ENCODE data around the gene KNG1. TPM values are rescaled to one million over a fixed set of nuclear protein-coding genes. Genes with fewer than 3 reads are reported as not detected.

The KNG1 gene
- polyA plus RNA-seq, 2 of the 4 experiments (the other 2 are of a cell fraction) = 0.05 TPM; not detected in 1

- FAIRE-seq (no peak), DNase-seq (ENCODE audit: low read depth in 1 of 2, low spot score in 1 of 2) (no peak), ATAC-seq (no peak)
- no peak overlapping the region for H3K4me2 ChIP-seq
- peaks cover 8% of the 10 kb centered on the region for H3K4me1 ChIP-seq
- 80% methylated on average over 11 of the region's 12 CpGs for WGBS (ENCODE audit: missing lambda C conversion rate)
- POLR2A ChIA-PET = no interaction called here
- no peak overlapping the region for H3K4me3 ChIP-seq
- TF ChIP-seq JUN (IDR thresholded peaks at IDR 0.05) (no peak), NR3C1 (IDR thresholded peaks at IDR 0.05) (no peak), RNF2 (IDR thresholded peaks at IDR 0.05; ENCODE audit: borderline replicate concordance, low read depth) (no peak), PHF8 (IDR thresholded peaks at IDR 0.05; ENCODE audit: borderline replicate concordance, low read depth) (no peak), POLR2A (IDR thresholded peaks at IDR 0.05; ENCODE audit: low read length) (no peak), CHD2 (IDR thresholded peaks at IDR 0.05; ENCODE audit: low read length, partially characterized antibody) (no peak), ZC3H11A (IDR thresholded peaks at IDR 0.05) (no peak), HDAC2 (IDR thresholded peaks at IDR 0.05) (no peak), HOXB13 (CRISPR knock-in tag; IDR thresholded peaks at IDR 0.05; ENCODE audit: low read depth) (no peak), BHLHE40 (IDR thresholded peaks at IDR 0.05; ENCODE audit: low read depth, low read length) (no peak), CBX2 (IDR thresholded peaks at IDR 0.05; ENCODE audit: borderline replicate concordance, low read depth) (no peak), MAX (IDR thresholded peaks at IDR 0.05) (no peak), HOXA7 (CRISPR knock-in tag; IDR thresholded peaks at IDR 0.05) (no peak), CTCF (IDR thresholded peaks at IDR 0.05) (no peak), ELK1 (IDR thresholded peaks at IDR 0.05; ENCODE audit: low read depth, low read length) (no peak), SMC3 (IDR thresholded peaks at IDR 0.05) (no peak)
- TF ChIP-seq, protein P1, sequence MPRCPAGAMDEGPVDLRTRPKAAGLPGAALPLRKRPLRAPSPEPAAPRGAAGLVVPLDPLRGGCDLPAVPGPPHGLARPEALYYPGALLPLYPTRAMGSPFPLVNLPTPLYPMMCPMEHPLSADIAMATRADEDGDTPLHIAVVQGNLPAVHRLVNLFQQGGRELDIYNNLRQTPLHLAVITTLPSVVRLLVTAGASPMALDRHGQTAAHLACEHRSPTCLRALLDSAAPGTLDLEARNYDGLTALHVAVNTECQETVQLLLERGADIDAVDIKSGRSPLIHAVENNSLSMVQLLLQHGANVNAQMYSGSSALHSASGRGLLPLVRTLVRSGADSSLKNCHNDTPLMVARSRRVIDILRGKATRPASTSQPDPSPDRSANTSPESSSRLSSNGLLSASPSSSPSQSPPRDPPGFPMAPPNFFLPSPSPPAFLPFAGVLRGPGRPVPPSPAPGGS (IDR thresholded peaks at IDR 0.05) = no peak
- H3K27ac ChIP-seq = no peak overlapping the region
- CTCF ChIA-PET = interaction anchor here (0.8 to 4.0 kb wide), 2 partner anchors 29 to 96 kb away, joined by 3 to 15 read pairs; no protein-coding TSS in a partner anchor
- no peaks in the 10 kb centered on the region for H3K9me3 ChIP-seq
Measured at GRCh38 chr3:186724911-186725310, 7.8 kb downstream of the KNG1 start.

DNA sequence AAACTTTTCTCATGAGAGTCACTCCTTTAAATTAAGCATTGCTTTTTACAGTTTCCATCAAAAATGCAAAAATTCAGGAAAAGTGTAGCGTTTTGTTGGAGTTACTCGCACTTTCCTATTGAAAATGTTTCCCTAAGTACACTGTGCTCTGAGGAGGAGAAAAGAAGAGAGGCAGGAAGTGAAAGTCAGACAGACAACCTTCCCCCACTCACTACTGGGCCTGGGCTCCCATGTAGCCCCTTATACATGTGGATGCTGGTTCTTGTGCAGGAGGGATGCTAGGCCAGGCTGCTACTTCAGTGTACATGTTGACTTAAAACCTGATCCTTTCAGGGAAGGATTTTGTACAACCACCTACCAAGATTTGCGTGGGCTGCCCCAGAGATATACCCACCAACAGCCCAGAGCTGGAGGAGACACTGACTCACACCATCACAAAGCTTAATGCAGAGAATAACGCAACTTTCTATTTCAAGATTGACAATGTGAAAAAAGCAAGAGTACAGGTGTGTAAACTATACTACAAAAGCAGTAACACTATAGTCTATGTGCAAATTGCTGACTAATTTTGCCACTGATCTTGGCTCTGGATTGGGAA lies 15.1 kb downstream of the KNG1 start:
- Histone ChIP-seq H3K4me2 (no peak overlapping the region), H3K4me3 (no peak overlapping the region), H3K4me1 (no peaks in the 10 kb centered on the region; the same call in 2 of the 3 replicates), H3K27ac (no peak overlapping the region), H3K9me3 (no peaks in the 10 kb centered on the region)
- TF ChIP-seq POLR2A (IDR thresholded peaks at IDR 0.05; ENCODE audit: low read length) (no peak), HEYL (CRISPR knock-in tag; IDR thresholded peaks at IDR 0.05) (no peak), HDAC2 (IDR thresholded peaks at IDR 0.05) (no peak), TP53 (CRISPR knock-in tag; IDR thresholded peaks at IDR 0.05) (no peak), CHD2 (IDR thresholded peaks at IDR 0.05; ENCODE audit: low read length, partially characterized antibody) (no peak), HOXB5 (CRISPR knock-in tag; IDR thresholded peaks at IDR 0.05) (no peak), GATA3 (IDR thresholded peaks at IDR 0.05; ENCODE audit: borderline replicate concordance) (no peak), PBX3 (IDR thresholded peaks at IDR 0.05) (no peak), CBX2 (IDR thresholded peaks at IDR 0.05; ENCODE audit: borderline replicate concordance, low read depth) (no peak), ZNF302 (CRISPR knock-in tag; IDR thresholded peaks at IDR 0.05) (no peak), EP300 (IDR thresholded peaks at IDR 0.05) (no peak), FOSB (CRISPR knock-in tag; IDR thresholded peaks at IDR 0.05) (no peak), KDM1A (IDR thresholded peaks at IDR 0.05; ENCODE audit: low read depth) (no peak), MYC (IDR thresholded peaks at IDR 0.05; ENCODE audit: borderline replicate concordance, low read length) (no peak), EHF (CRISPR knock-in tag; IDR thresholded peaks at IDR 0.05) (no peak)
- TF ChIP-seq, protein P1 (IDR thresholded peaks at IDR 0.05) = no peak
- TF ChIP-seq, protein P2, sequence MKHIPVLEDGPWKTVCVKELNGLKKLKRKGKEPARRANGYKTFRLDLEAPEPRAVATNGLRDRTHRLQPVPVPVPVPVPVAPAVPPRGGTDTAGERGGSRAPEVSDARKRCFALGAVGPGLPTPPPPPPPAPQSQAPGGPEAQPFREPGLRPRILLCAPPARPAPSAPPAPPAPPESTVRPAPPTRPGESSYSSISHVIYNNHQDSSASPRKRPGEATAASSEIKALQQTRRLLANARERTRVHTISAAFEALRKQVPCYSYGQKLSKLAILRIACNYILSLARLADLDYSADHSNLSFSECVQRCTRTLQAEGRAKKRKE (CRISPR knock-in tag; IDR thresholded peaks at IDR 0.05; ENCODE audit: low read depth) = no peak
- WGBS (ENCODE audit: missing lambda C conversion rate) = 93% methylated on average over 4 of the region's 4 CpGs
- ChIA-PET POLR2A (no interaction called here), CTCF (no interaction called here)
- ATAC-seq (no peak), FAIRE-seq (no peak), DNase-seq (ENCODE audit: low read depth in 1 of 2, low spot score in 1 of 2) (no peak)

Measured in A549 (cell line).